MM.1S (cell line): ENCODE data around the gene HOMER2.

ENCODE experiments used
- DNase-seq: peaks from one replicate; pipeline ENCODE4 v3.0.0-alpha.2; 2015
- H2AFZ ChIP-seq: fragments of 300-600 bp; sonication (generic); 2 replicates; pipeline ENCODE4 v1.6.0; 2016; ENCODE audit warnings: antibody characterized with exemption, low read length
- H3F3A ChIP-seq: fragments of 300-600 bp; sonication (generic); 2 replicates; pipeline ENCODE4 v1.6.1; 2016; ENCODE audit warnings: mild to moderate bottlenecking, antibody characterized with exemption, low read length, moderate library complexity, mixed read lengths; ENCODE audit not compliant: insufficient read depth
- H3K27ac ChIP-seq: fragments of 300-600 bp; sonication (generic); 2 replicates; pipeline ENCODE4 v1.5.1; 2016; ENCODE audit warnings: mild to moderate bottlenecking, low read length
- H3K27me3 ChIP-seq: fragments of 300-600 bp; sonication (generic); replicated peaks from 2 replicates; pipeline ENCODE4 v1.6.0; 2016; ENCODE audit warnings: low read length; ENCODE audit not compliant: insufficient read depth
- H3K36me3 ChIP-seq: fragments of 300-600 bp; sonication (generic); replicated peaks from 2 replicates; pipeline ENCODE4 v1.6.1; 2016; ENCODE audit warnings: mild to moderate bottlenecking, low read length, mixed read lengths; ENCODE audit not compliant: insufficient read depth
- H3K4me1 ChIP-seq: fragments of 300-600 bp; sonication (generic); 2 replicates; pipeline ENCODE4 v1.6.1; 2016; ENCODE audit warnings: low read length, mixed read lengths
- H3K4me2 ChIP-seq: fragments of 300-600 bp; sonication (generic); 2 replicates; pipeline ENCODE4 v1.6.0; 2016; ENCODE audit warnings: low read depth, low read length
- H3K4me3 ChIP-seq: fragments of 300-600 bp; sonication (generic); 2 replicates; pipeline ENCODE4 v1.5.1; 2016; ENCODE audit warnings: low read length, mixed read lengths
- H3K79me2 ChIP-seq: fragments of 300-600 bp; sonication (generic); 2 replicates; pipeline ENCODE4 v1.6.1; 2016; ENCODE audit warnings: mixed run types, low read length, mixed read lengths
- H3K9ac ChIP-seq: fragments of 300-600 bp; sonication (generic); 2 replicates; pipeline ENCODE4 v1.6.1; 2016; ENCODE audit warnings: low read length, mixed read lengths
- H3K9me2 ChIP-seq: fragments of 300-600 bp; sonication (generic); replicated peaks from 2 replicates; pipeline ENCODE4 v1.6.1; 2016; ENCODE audit warnings: mild to moderate bottlenecking, low read length, mixed read lengths; ENCODE audit not compliant: insufficient read depth
- H3K9me3 ChIP-seq: fragments of 300-600 bp; sonication (generic); replicated peaks from 2 replicates; pipeline ENCODE4 v1.6.1; 2016; ENCODE audit warnings: mild to moderate bottlenecking, low read length, mixed read lengths; ENCODE audit not compliant: insufficient read depth
- H4K20me1 ChIP-seq: fragments of 300-600 bp; sonication (generic); 2 replicates; pipeline ENCODE4 v1.6.1; 2016; ENCODE audit warnings: mild to moderate bottlenecking, low read length, moderate library complexity, mixed read lengths; ENCODE audit not compliant: insufficient read depth
- CTCF ChIP-seq: fragments of 300-600 bp; sonication (generic); IDR thresholded peaks from 2 replicates; pipeline ENCODE4 v1.5.1; 2016; ENCODE audit warnings: antibody characterized with exemption, low read length, mixed read lengths
- EZH2 ChIP-seq: fragments of 300-600 bp; sonication (generic); optimal IDR thresholded peaks from 2 replicates; pipeline ENCODE3; 2017; ENCODE audit warnings: low read depth, mild to moderate bottlenecking, antibody characterized with exemption, low read length, mixed read lengths
- EZH2phosphoT487 ChIP-seq: fragments of 300-600 bp; sonication (generic); IDR thresholded peaks from 2 replicates; pipeline ENCODE4 v1.6.1; 2018; ENCODE audit warnings: antibody characterized with exemption, low read length

HOMER2 gene

GRCh38 chr15:82864967-82865366 is 87.6 kb downstream of the HOMER2 start:
- no peak overlapping the region for H3K27ac ChIP-seq
- no peaks in the 10 kb centered on the region for H3K36me3 ChIP-seq
- H3K9ac ChIP-seq = no peak overlapping the region
- H3K4me3 ChIP-seq = no peak overlapping the region
- TF ChIP-seq CTCF (no peak), EZH2 (no peak)
- no peaks in the 10 kb centered on the region for H3K9me2 ChIP-seq
- H3K4me1 ChIP-seq = no peaks in the 10 kb centered on the region
- H3K27me3 ChIP-seq = no peaks in the 10 kb centered on the region
- DNase-seq = no peak
- no peaks in the 10 kb centered on the region for H3K79me2 ChIP-seq
- no peak overlapping the region for H2AFZ ChIP-seq
- no peaks in the 10 kb centered on the region for H3F3A ChIP-seq
- no peaks in the 10 kb centered on the region for H3K9me3 ChIP-seq
- H4K20me1 ChIP-seq = no peaks in the 10 kb centered on the region
- H3K4me2 ChIP-seq = no peak overlapping the region

GRCh38 chr15:82862886-82863285 is 89.6 kb downstream of the HOMER2 start:
- TF ChIP-seq EZH2 (no peak), EZH2phosphoT487 (no peak), CTCF (no peak)
- no peak overlapping the region for H3K27ac ChIP-seq
- H3K4me1 ChIP-seq = no peaks in the 10 kb centered on the region
- no peaks in the 10 kb centered on the region for H4K20me1 ChIP-seq
- no peak overlapping the region for H3K4me3 ChIP-seq
- no peaks in the 10 kb centered on the region for H3K9me3 ChIP-seq
- H3F3A ChIP-seq = no peaks in the 10 kb centered on the region
- H3K27me3 ChIP-seq = no peaks in the 10 kb centered on the region
- H3K79me2 ChIP-seq = no peaks in the 10 kb centered on the region
- no peak overlapping the region for H3K4me2 ChIP-seq
- no peaks in the 10 kb centered on the region for H3K9me2 ChIP-seq
- no peak overlapping the region for H2AFZ ChIP-seq
- no peaks in the 10 kb centered on the region for H3K36me3 ChIP-seq
- H3K9ac ChIP-seq = no peak overlapping the region
- no peak for DNase-seq

GRCh38 chr15:82858932-82859331 is 93.6 kb downstream of the HOMER2 start:
- H4K20me1 ChIP-seq = no peaks in the 10 kb centered on the region
- no peaks in the 10 kb centered on the region for H3F3A ChIP-seq
- H3K4me1 ChIP-seq = no peaks in the 10 kb centered on the region
- no peaks in the 10 kb centered on the region for H3K79me2 ChIP-seq
- no peaks in the 10 kb centered on the region for H3K9me2 ChIP-seq
- no peaks in the 10 kb centered on the region for H3K27me3 ChIP-seq
- no peak overlapping the region for H3K9ac ChIP-seq
- H3K36me3 ChIP-seq = no peaks in the 10 kb centered on the region
- H3K27ac ChIP-seq = no peak overlapping the region
- no peak overlapping the region for H3K4me3 ChIP-seq
- TF ChIP-seq EZH2 (no peak), EZH2phosphoT487 (no peak), CTCF (no peak)
- no peak overlapping the region for H2AFZ ChIP-seq
- no peaks in the 10 kb centered on the region for H3K9me3 ChIP-seq
- DNase-seq = no peak
- no peak overlapping the region for H3K4me2 ChIP-seq
